Fibroblast of pulmonary artery (primary cell): Measurements from ENCODE around the gene PAN2.
A peak's percentile ranks its signal among the peaks of the same experiment; 100 is the strongest.
"Not testable (repeated sequence)": the region's sequence is repeated elsewhere in the genome, so short reads cannot be mapped to it uniquely, and the experiment has no call there.

Source experiments
- DNase-seq: peaks from one replicate; pipeline ENCODE4 v3.0.0-alpha.2; 2010; ENCODE audit warnings: low read depth
- H3K4me3 ChIP-seq: replicated peaks from 2 replicates; pipeline ENCODE4 v1.5.1; 2011; ENCODE audit warnings: low read depth, mild to moderate bottlenecking, control low read depth, low read length, moderate library complexity
- CTCF ChIP-seq: IDR thresholded peaks from 2 replicates; pipeline ENCODE4 v1.5.1; 2011; ENCODE audit warnings: mild to moderate bottlenecking, control low read depth, low read length, inconsistent platforms; ENCODE audit errors: missing control alignments

The PAN2 gene

GRCh38 chr12:56297400-56297799, 36.4 kb downstream of the PAN2 start:
- no peak for DNase-seq
- TF ChIP-seq CTCF, result no peak
- H3K4me3 ChIP-seq, result no peak overlapping the region

- no peak for TF ChIP-seq CTCF
- DNase-seq, result no peak
- no peak overlapping the region for H3K4me3 ChIP-seq
These were observed 37.5 kb downstream of the PAN2 start for GRCh38 chr12:56296295-56296694.

GRCh38 chr12:56293795-56294194, 40.0 kb downstream of the PAN2 start:
- DNase-seq, result no peak
- H3K4me3 ChIP-seq, result no peak overlapping the region
- TF ChIP-seq CTCF, result no peak

GRCh38 chr12:56288705-56289387, 45.0 kb downstream of the PAN2 start:
- no peak overlapping the region for H3K4me3 ChIP-seq
- no peak for DNase-seq
- TF ChIP-seq CTCF, result no peak

- DNase-seq, result peak; percentile 61
- no peak overlapping the region for H3K4me3 ChIP-seq
- no peak for TF ChIP-seq CTCF
These were observed 47.6 kb downstream of the PAN2 start for GRCh38 chr12:56286044-56286830.

- not testable (repeated sequence) for DNase-seq, H3K4me3 ChIP-seq
These were observed 49.5 kb downstream of the PAN2 start for GRCh38 chr12:56284263-56284662.

- no peak for TF ChIP-seq CTCF
These were observed 51.2 kb downstream of the PAN2 start for GRCh38 chr12:56282579-56282978.

More at GRCh38 chr12:56282579-56282978, 51.2 kb downstream of the PAN2 start:
- DNase-seq, result no peak
- no peak overlapping the region for H3K4me3 ChIP-seq
